ENCODE data around the gene LRRC71. TPM values are rescaled to one million over a fixed set of nuclear protein-coding genes. Genes with fewer than 3 reads are reported as not detected.

LRRC71 gene
- total and polyA plus RNA-seq, 2 of the 13 experiments (the other 11 are each of a cell fraction or from before 2014, with no cell fraction given): not detected

DNA sequence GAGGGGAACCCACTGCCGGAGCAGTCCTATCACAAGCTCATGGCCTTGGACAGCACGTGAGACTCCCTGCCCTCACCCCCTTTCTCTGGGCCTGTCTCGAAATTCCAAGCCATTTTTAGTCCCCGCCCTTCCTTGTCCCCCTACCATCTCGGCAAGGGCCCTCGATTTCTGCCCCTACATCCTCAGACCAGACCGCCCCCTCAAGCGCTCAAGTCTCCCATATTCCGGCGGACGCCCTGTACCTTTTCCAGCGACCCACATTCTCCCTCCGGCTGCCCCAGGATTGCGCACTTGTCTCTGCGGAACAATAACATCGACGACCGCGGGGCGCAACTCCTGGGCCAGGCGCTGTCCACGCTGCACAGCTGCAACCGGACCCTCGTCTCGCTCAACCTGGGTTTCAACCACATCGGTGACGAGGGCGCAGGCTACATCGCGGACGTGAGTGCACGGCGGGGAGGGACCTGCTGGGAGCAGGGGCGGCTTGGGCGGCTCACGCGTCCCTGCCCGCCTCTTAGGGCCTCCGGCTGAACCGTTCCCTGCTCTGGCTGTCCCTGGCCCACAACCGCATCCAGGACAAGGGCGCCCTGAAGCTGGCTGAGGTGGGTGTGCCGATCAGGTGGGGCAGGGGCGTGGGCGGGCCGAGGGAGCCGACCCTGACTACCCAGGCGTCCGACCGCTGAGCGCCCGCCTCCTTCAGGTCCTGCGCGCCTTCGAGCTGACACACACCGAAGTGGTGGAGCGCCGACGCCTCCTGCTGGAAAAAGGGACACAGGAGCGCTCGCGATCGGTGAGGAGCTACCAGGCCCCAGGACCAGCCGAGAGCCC is 7.0 kb downstream of the LRRC71 start:
- ATAC-seq (peak; percentile 86), FAIRE-seq (no peak), DNase-seq (ENCODE audit: low spot score) (peak; percentile 48)
- no TSS peak for BruUV-seq (replicated peaks)
- peaks cover 19 to 77% of the 10 kb centered on the region in 2 experiments; a peak in 4 of 5 replicates for H3K27me3 ChIP-seq (ENCODE audit: control insufficient read depth in 1 of 2, insufficient read depth in 2 of 2, low read length in 2 of 2)
- ChIA-PET CTCF (ENCODE audit: low intra/inter-chr PET ratio, low total read pairs) (interaction anchor here (1.3 to 2.7 kb wide), 3 partner anchors 35 to 130 kb away, joined by 4 to 14 read pairs (median 7); no protein-coding TSS in a partner anchor), POLR2A (no interaction called here)
- in situ Hi-C loops (cut with HindIII; ENCODE audit: extremely low pct_ligation_motif_present, low pct_unique_long_range_greater_than_20kb) (loop anchor here (5.0 to 10.0 kb wide), 2 partner anchors 35 to 233 kb away; partner anchors contain the start of gene PEAR1), intact Hi-C loops (cut with micrococcal nuclease; ENCODE audit: unreplicated experiment) (loop anchor here (1.0 kb wide), 1 partner anchor 35 kb away; no protein-coding TSS in a partner anchor)
- 16% methylated on average over 22 of the region's 64 CpGs for WGBS (ENCODE audit: low lambda C conversion rate)
- peak overlapping the region; percentile 16 to 65 (median 49); a peak in 3 of 6 replicates for H3K4me3 ChIP-seq (replicated peaks in 1 of 3; ENCODE audit: insufficient read depth in 1 of 3, low read depth in 2 of 3, low read length in 3 of 3)
- H3K36me3 ChIP-seq (replicated peaks in 1 of 2; ENCODE audit: control insufficient read depth in 1 of 2, insufficient read depth in 2 of 2, low read length in 2 of 2): no peaks in the 10 kb centered on the region
- peak overlapping the region; percentile 80 for H3K4me2 ChIP-seq (ENCODE audit: low read depth, low read length)
- no peak overlapping the region for H2AFZ ChIP-seq (ENCODE audit: low read length)
- H3K79me2 ChIP-seq (ENCODE audit: insufficient read depth, low read length): no peaks in the 10 kb centered on the region
- H3K4me1 ChIP-seq (ENCODE audit: insufficient read depth, low read length): peaks cover 20% of the 10 kb centered on the region
- 0 out of 2 replicates have a peak, but pooled peaks cover 4% of the 10 kb centered on the region for H4K20me1 ChIP-seq (ENCODE audit: insufficient read depth, low read length)
- no peak overlapping the region for H3K9ac ChIP-seq (ENCODE audit: insufficient read depth, low read depth, low read length)
- H3K9me3 ChIP-seq (ENCODE audit: low read length): no peaks in the 10 kb centered on the region
- H3K27ac ChIP-seq (ENCODE audit: extremely low read length, insufficient read depth, low read length): no peak overlapping the region
- TF ChIP-seq ZNF557 (CRISPR knock-in tag; IDR thresholded peaks at IDR 0.05) (no peak), ZBED4 (CRISPR knock-in tag; IDR thresholded peaks at IDR 0.05; ENCODE audit: borderline replicate concordance) (no peak), RAD21 (CRISPR knock-in tag; IDR thresholded peaks at IDR 0.05) (peak; percentile 82), ZEB1 (IDR thresholded peaks at IDR 0.05; ENCODE audit: insufficient replicate concordance, low read depth) (no peak), TFDP2 (CRISPR knock-in tag; IDR thresholded peaks at IDR 0.05) (peak; percentile 55; the same call in 1 of the 2 replicates), ZBTB2 (CRISPR knock-in tag; IDR thresholded peaks at IDR 0.05; ENCODE audit: low read depth) (no peak), RXRA (CRISPR knock-in tag; IDR thresholded peaks at IDR 0.05) (peak; percentile 28; the same call in 1 of the 2 replicates), SMAD3 (CRISPR knock-in tag; IDR thresholded peaks at IDR 0.05) (no peak), PRPF4 (IDR thresholded peaks at IDR 0.05; ENCODE audit: low read depth, low read length, poor library complexity, severe bottlenecking) (no peak), SPEN (CRISPR knock-in tag; IDR thresholded peaks at IDR 0.05; ENCODE audit: low read depth) (0 out of 2 replicates have a peak, but pooled peaks have one; percentile 39), TEAD2 (CRISPR knock-in tag; IDR thresholded peaks at IDR 0.05) (no peak)
- TF ChIP-seq, protein P1, sequence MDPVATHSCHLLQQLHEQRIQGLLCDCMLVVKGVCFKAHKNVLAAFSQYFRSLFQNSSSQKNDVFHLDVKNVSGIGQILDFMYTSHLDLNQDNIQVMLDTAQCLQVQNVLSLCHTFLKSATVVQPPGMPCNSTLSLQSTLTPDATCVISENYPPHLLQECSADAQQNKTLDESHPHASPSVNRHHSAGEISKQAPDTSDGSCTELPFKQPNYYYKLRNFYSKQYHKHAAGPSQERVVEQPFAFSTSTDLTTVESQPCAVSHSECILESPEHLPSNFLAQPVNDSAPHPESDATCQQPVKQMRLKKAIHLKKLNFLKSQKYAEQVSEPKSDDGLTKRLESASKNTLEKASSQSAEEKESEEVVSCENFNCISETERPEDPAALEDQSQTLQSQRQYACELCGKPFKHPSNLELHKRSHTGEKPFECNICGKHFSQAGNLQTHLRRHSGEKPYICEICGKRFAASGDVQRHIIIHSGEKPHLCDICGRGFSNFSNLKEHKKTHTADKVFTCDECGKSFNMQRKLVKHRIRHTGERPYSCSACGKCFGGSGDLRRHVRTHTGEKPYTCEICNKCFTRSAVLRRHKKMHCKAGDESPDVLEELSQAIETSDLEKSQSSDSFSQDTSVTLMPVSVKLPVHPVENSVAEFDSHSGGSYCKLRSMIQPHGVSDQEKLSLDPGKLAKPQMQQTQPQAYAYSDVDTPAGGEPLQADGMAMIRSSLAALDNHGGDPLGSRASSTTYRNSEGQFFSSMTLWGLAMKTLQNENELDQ (CRISPR knock-in tag; IDR thresholded peaks at IDR 0.05; ENCODE audit: borderline replicate concordance): no peak

All from HepG2 (cell line).